HG03060 (cell line): ENCODE data around the gene RICTOR.
"Not testable (repeated sequence)": the region's sequence is repeated elsewhere in the genome, so short reads cannot be mapped to it uniquely, and the experiment has no call there.

Source experiments
- ATAC-seq: cut with Tn5 transposase; IDR thresholded peaks from one replicate; pipeline ENCODE4 v1.9.1; 2021; ENCODE audit warnings: low read depth, moderate number of reproducible peaks; ENCODE audit not compliant: unreplicated experiment

The RICTOR gene

GRCh38 chr5:39013938-39014337, 60.3 kb downstream of the RICTOR start:
- ATAC-seq: no peak

- ATAC-seq: not testable (repeated sequence)
These were observed 63.2 kb downstream of the RICTOR start for GRCh38 chr5:39010958-39011357.

GRCh38 chr5:39009981-39010380, 64.2 kb downstream of the RICTOR start:
- no peak for ATAC-seq

- no peak for ATAC-seq
These were observed 64.9 kb downstream of the RICTOR start for GRCh38 chr5:39009280-39009679.

- no peak for ATAC-seq
These were observed 67.5 kb downstream of the RICTOR start for GRCh38 chr5:39006650-39007049.

- ATAC-seq: no peak
These were observed 68.5 kb downstream of the RICTOR start for GRCh38 chr5:39005566-39006232.

GRCh38 chr5:39001683-39002082, 72.5 kb downstream of the RICTOR start:
- ATAC-seq: no peak

GRCh38 chr5:38999037-38999436, 75.2 kb downstream of the RICTOR start:
- ATAC-seq: no peak

- ATAC-seq: no peak
These were observed 76.6 kb downstream of the RICTOR start for GRCh38 chr5:38997591-38997990.

- no peak for ATAC-seq
These were observed 78.1 kb downstream of the RICTOR start for GRCh38 chr5:38996123-38996522.

- no peak for ATAC-seq
These were observed 79.8 kb downstream of the RICTOR start for GRCh38 chr5:38994324-38994927.

- ATAC-seq: not testable (repeated sequence)
These were observed 84.1 kb downstream of the RICTOR start for GRCh38 chr5:38989974-38990719.

GRCh38 chr5:38985909-38986452, 88.2 kb downstream of the RICTOR start:
- no peak for ATAC-seq

- ATAC-seq: no peak
These were observed 94.7 kb downstream of the RICTOR start for GRCh38 chr5:38979535-38979934.

GRCh38 chr5:38978036-38978435, 96.2 kb downstream of the RICTOR start:
- ATAC-seq: no peak

GRCh38 chr5:38968665-38969064, 105.5 kb downstream of the RICTOR start:
- ATAC-seq: no peak

GRCh38 chr5:38961691-38962090, 112.5 kb downstream of the RICTOR start:
- ATAC-seq: no peak

- ATAC-seq: no peak
These were observed 120.7 kb downstream of the RICTOR start for GRCh38 chr5:38953426-38954012.

GRCh38 chr5:38948501-38948900, 125.7 kb downstream of the RICTOR start:
- no peak for ATAC-seq

GRCh38 chr5:38944282-38944681, 129.9 kb downstream of the RICTOR start:
- ATAC-seq: no peak

- ATAC-seq: no peak
These were observed 132.3 kb downstream of the RICTOR start for GRCh38 chr5:38941912-38942311.
